Ascending aorta (tissue), 2 donors: Measurements from ENCODE around the gene ATP6V1G3. TPM values are rescaled to one million over a fixed set of nuclear protein-coding genes. Genes with fewer than 3 reads are reported as not detected.
"Not testable (repeated sequence)": the region's sequence is repeated elsewhere in the genome, so short reads cannot be mapped to it uniquely, and the experiment has no call there.

Experiments
- DNase-seq, 2 donors: peaks; one replicate each; pipeline ENCODE4 v3.0.0-alpha.2; 2019; ENCODE audit warnings: low spot score in 2 of 2
- H3K27ac ChIP-seq, 2 donors: fragments of 200-600 bp; sonication (generic); one replicate each; pipeline ENCODE4 v1.5.1; 2016 to 2017; ENCODE audit warnings: mild to moderate bottlenecking in 1 of 2
- H3K27me3 ChIP-seq: fragments of 200-600 bp; sonication (generic); one replicate; pipeline ENCODE4 v1.5.1; 2017
- H3K36me3 ChIP-seq, 2 donors: fragments of 200-600 bp; sonication (generic); one replicate each; pipeline ENCODE4 v1.5.1; 2016
- H3K4me1 ChIP-seq, 2 donors: fragments of 200-600 bp; sonication (generic); one replicate each; pipeline ENCODE4 v1.5.1; 2016 to 2017; ENCODE audit warnings: mild to moderate bottlenecking in 1 of 2
- H3K4me3 ChIP-seq, 2 donors: fragments of 200-600 bp; sonication (generic); one replicate each; pipeline ENCODE4 v1.5.1; 2016 to 2017; ENCODE audit warnings: mild to moderate bottlenecking in 1 of 2
- H3K9me3 ChIP-seq, 2 donors: fragments of 200-600 bp; sonication (generic); one replicate each; pipeline ENCODE4 v1.5.1; 2016
- intact Hi-C: fragments of 100-400 bp; cut with DNase I; formaldehyde crosslinking; loops from one replicate; pipeline ENCODE4 v1.15.1; 2023
- total RNA-seq: library from RNA; depleted of rRNA; stranded (reverse); fragments of >200 nt; gene quantifications from one replicate; pipeline ENCODE4 v1.1.0, GENCODE V29; 2016
- TF ChIP-seq, protein P1 (sequence below), 3 experiments: fragments of 200-600 bp in 2 of 3; fragments of 450-650 bp in 1 of 3; sonication (generic) in 2 of 3; IDR thresholded peaks; one replicate each; pipeline ENCODE4 v1.5.1; 2016 to 2019; ENCODE audit warnings: antibody characterized with exemption in 3 of 3, mild to moderate bottlenecking in 1 of 3, moderate library complexity in 1 of 3

ATP6V1G3 gene
- total RNA-seq, 1 donor from 2014 or later = not detected

DNA sequence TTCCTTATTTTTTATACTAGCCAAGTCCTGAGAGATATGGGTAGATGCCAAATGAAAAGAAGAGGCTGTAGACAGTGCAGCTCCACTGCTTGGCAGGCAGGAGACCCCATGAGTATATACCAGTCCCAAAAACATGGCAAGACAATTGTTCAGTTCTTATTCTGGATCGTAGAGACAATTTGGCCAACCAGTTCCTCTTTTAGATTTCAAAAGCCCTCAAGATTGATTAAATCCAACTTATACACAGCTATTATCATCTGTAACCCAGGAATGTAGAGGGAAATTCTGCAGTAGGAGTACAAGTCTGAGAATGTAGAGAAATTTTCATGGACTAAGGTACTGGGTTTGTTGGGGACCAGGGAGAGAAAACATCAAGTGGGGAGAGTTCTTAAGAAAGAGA is 50.3 kb downstream of the ATP6V1G3 start:
- TF ChIP-seq, protein P1, sequence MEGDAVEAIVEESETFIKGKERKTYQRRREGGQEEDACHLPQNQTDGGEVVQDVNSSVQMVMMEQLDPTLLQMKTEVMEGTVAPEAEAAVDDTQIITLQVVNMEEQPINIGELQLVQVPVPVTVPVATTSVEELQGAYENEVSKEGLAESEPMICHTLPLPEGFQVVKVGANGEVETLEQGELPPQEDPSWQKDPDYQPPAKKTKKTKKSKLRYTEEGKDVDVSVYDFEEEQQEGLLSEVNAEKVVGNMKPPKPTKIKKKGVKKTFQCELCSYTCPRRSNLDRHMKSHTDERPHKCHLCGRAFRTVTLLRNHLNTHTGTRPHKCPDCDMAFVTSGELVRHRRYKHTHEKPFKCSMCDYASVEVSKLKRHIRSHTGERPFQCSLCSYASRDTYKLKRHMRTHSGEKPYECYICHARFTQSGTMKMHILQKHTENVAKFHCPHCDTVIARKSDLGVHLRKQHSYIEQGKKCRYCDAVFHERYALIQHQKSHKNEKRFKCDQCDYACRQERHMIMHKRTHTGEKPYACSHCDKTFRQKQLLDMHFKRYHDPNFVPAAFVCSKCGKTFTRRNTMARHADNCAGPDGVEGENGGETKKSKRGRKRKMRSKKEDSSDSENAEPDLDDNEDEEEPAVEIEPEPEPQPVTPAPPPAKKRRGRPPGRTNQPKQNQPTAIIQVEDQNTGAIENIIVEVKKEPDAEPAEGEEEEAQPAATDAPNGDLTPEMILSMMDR (IDR thresholded peaks at IDR 0.05) = no peak
- H3K36me3 ChIP-seq = no peaks in the 10 kb centered on the region
- no peaks in the 10 kb centered on the region for H3K4me1 ChIP-seq
- no peak overlapping the region for H3K4me3 ChIP-seq
- H3K27me3 ChIP-seq = no peaks in the 10 kb centered on the region
- no peak for DNase-seq
- intact Hi-C loops = no loop called here
- no peaks in the 10 kb centered on the region for H3K9me3 ChIP-seq
- H3K27ac ChIP-seq = no peak overlapping the region

DNA sequence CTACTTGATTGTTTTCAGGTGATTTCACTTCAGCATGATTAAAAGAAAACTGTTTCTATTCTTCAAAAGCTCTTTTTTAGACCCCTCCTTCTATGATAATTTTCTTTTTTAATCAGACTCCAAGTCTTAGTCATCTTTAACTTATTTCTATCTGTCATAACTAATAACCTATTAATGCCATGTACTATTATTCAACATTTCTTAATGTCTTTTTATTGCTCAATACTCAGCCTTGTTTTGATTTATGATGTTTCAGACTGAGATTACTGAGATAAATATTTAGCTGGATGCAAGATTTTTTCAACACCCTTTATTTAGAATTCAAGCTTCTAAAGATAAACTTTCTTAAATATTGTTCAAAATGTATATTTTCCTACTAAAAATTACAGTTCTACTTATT is 53.6 kb downstream of the ATP6V1G3 start:
- no peak overlapping the region for H3K4me3 ChIP-seq
- no peaks in the 10 kb centered on the region for H3K4me1 ChIP-seq
- DNase-seq = no peak
- intact Hi-C loops = no loop called here
- no peaks in the 10 kb centered on the region for H3K27me3 ChIP-seq
- TF ChIP-seq, protein P1 (IDR thresholded peaks at IDR 0.05) = no peak
- H3K27ac ChIP-seq = no peak overlapping the region
- H3K36me3 ChIP-seq = no peaks in the 10 kb centered on the region
- no peaks in the 10 kb centered on the region for H3K9me3 ChIP-seq

DNA sequence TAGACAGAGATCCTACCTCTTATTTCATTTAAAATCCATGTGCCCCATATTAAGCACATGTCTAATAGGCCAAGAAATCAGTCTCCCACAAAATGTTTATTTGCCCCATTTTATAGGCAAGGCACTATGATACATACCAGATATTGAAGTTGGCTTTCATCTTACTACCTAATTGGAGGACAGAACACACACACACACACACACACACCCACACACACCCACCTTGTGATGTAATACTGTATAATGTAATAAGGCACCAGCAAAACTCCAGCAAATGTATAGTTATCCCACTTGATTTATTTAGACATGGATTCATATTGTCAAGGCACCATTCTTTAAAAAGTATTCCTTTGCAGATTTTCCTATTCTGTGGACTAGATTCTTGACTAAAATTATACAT is 56.8 kb downstream of the ATP6V1G3 start:
- TF ChIP-seq, protein P1 (IDR thresholded peaks at IDR 0.05) = no peak
- intact Hi-C loops = no loop called here
- Histone ChIP-seq H3K27me3 (no peaks in the 10 kb centered on the region), H3K9me3 (no peaks in the 10 kb centered on the region), H3K4me1 (no peaks in the 10 kb centered on the region), H3K4me3 (no peak overlapping the region), H3K27ac (no peak overlapping the region), H3K36me3 (no peaks in the 10 kb centered on the region)
- no peak for DNase-seq

DNA sequence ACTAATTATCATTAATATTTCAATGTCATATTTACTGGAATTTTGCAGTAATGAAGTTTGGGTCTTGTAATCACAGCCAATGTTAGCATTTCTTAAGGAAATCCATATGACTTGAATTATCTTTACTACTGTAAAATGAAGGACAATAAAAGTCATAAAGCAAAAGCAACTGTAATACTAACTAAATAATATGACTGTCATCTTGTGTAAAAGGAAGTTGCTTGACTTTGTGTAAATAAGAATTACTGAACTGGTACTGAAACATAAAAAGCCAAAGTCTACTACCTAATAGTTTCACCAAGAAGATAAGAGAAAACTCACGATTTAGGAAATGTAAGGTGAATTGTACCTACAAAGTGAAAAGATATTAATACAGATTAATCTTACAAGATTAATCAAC is 57.5 kb downstream of the ATP6V1G3 start:
- Histone ChIP-seq H3K4me3 (no peak overlapping the region), H3K4me1 (no peaks in the 10 kb centered on the region), H3K36me3 (no peaks in the 10 kb centered on the region), H3K9me3 (no peaks in the 10 kb centered on the region), H3K27ac (no peak overlapping the region), H3K27me3 (no peaks in the 10 kb centered on the region)
- intact Hi-C loops = no loop called here
- no peak for DNase-seq
- TF ChIP-seq, protein P1 (IDR thresholded peaks at IDR 0.05) = no peak

DNA sequence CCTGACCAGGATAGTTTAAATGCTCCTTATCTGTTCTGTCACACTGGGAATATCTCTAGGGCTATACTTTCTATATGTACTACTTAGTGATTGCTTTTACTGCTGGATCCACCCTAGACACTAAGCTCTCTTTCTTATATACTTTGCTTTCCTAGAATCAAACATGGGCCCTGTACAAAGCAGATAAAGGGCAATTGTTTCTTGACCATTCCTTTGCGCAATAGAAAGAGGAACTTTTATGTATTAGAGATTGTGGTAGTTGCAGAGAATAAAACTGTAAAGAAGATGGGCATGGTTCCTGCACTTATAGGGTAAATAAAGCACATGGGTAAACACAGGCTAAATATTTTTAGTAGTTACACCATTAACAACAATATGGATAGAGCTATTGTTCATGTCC is 58.8 kb downstream of the ATP6V1G3 start:
- H3K27me3 ChIP-seq = no peaks in the 10 kb centered on the region
- DNase-seq = no peak
- no peaks in the 10 kb centered on the region for H3K36me3 ChIP-seq
- TF ChIP-seq, protein P1 (IDR thresholded peaks at IDR 0.05) = no peak
- H3K4me3 ChIP-seq = no peak overlapping the region
- no peak overlapping the region for H3K27ac ChIP-seq
- no peaks in the 10 kb centered on the region for H3K4me1 ChIP-seq
- H3K9me3 ChIP-seq = no peaks in the 10 kb centered on the region
- intact Hi-C loops = no loop called here

DNA sequence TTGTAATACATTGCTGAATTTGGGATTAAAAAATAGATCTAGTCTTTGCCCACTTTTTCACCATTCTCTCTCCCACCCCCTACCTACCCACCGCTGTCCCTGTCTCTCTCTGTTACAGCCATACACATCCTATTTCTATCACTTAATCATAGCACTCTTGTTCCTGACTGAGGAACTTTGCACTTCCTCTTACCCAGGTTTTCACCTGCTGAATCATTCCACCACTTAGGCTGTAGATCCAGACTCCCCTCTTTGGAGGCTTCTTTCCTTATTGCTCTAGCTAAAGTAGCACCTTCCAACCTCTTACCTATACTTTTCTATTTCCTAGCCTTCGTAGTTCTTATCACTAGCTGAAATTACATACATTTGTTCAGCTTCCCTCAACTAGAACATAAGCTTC is 59.6 kb downstream of the ATP6V1G3 start:
- Histone ChIP-seq H3K27me3 (no peaks in the 10 kb centered on the region), H3K4me1 (no peaks in the 10 kb centered on the region), H3K4me3 (no peak overlapping the region), H3K36me3 (no peaks in the 10 kb centered on the region), H3K27ac (no peak overlapping the region), H3K9me3 (no peaks in the 10 kb centered on the region)
- DNase-seq = no peak
- TF ChIP-seq, protein P1 (IDR thresholded peaks at IDR 0.05) = no peak
- intact Hi-C loops = no loop called here

DNA sequence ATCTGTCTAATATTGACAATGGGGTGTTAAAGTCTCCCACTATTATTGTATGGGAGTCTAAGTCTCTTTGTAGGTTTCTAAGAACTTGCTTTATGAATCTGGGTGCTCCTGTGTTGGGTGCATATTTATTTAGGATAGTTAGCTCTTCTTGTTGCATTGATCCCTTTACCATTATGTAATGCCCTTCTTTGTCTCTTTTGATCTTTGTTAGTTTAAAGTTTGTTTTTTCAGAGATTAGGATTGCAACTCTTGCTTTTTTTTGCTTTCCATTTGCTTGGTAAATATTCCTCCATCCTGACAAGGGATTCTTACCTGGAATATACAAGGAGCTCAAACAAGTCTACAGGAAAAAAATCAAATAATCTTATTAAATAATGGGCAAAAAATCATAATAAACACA is 63.1 kb downstream of the ATP6V1G3 start:
- DNase-seq, H3K27me3 ChIP-seq, H3K27ac ChIP-seq, H3K36me3 ChIP-seq, H3K4me3 ChIP-seq, H3K4me1 ChIP-seq, H3K9me3 ChIP-seq, intact Hi-C loops: not testable (repeated sequence)
